Measurements from ENCODE around the gene BRAF. TPM values are rescaled to one million over a fixed set of nuclear protein-coding genes. Genes with fewer than 3 reads are reported as not detected.
A peak's percentile ranks its signal among the peaks of the same experiment; 100 is the strongest.
"Not testable (repeated sequence)": the region's sequence is repeated elsewhere in the genome, so short reads cannot be mapped to it uniquely, and the experiment has no call there.

Gene BRAF
- total RNA-seq, 1 donor from 2014 or later = 28.4 TPM

GRCh38 chr7:140723006-140723405, 201.7 kb downstream of the BRAF start:
- Mint-ChIP-seq H3K4me3 (ENCODE audit: unreplicated experiment) (no peak overlapping the region), H3K27me3 (ENCODE audit: unreplicated experiment) (no peaks in the 10 kb centered on the region), H3K9me3 (ENCODE audit: unreplicated experiment) (no peaks in the 10 kb centered on the region), H3K4me1 (ENCODE audit: unreplicated experiment) (peaks cover 33% of the 10 kb centered on the region), H3K27ac (ENCODE audit: unreplicated experiment) (no peak overlapping the region), H3K36me3 (ENCODE audit: low read depth, unreplicated experiment) (peaks cover 6% of the 10 kb centered on the region)
- TF ChIP-seq CTCF (IDR thresholded peaks at IDR 0.05; ENCODE audit: unreplicated experiment) = no peak
- DNase-seq (ENCODE audit: low spot score) = no peak

- Mint-ChIP-seq H3K9me3 (ENCODE audit: unreplicated experiment) (no peaks in the 10 kb centered on the region), H3K4me1 (ENCODE audit: unreplicated experiment) (peaks cover 33% of the 10 kb centered on the region), H3K36me3 (ENCODE audit: low read depth, unreplicated experiment) (peaks cover 6% of the 10 kb centered on the region), H3K27ac (ENCODE audit: unreplicated experiment) (no peak overlapping the region), H3K4me3 (ENCODE audit: unreplicated experiment) (no peak overlapping the region), H3K27me3 (ENCODE audit: unreplicated experiment) (no peaks in the 10 kb centered on the region)
- DNase-seq (ENCODE audit: low spot score) = no peak
- TF ChIP-seq CTCF (IDR thresholded peaks at IDR 0.05; ENCODE audit: unreplicated experiment) = no peak
Observed at GRCh38 chr7:140722254-140722653, 202.5 kb downstream of the BRAF start.

GRCh38 chr7:140719721-140720120, 205.0 kb downstream of the BRAF start:
- H3K27ac Mint-ChIP-seq (ENCODE audit: unreplicated experiment) = peak overlapping the region; percentile 92
- H3K27me3 Mint-ChIP-seq (ENCODE audit: unreplicated experiment) = no peaks in the 10 kb centered on the region
- TF ChIP-seq CTCF (IDR thresholded peaks at IDR 0.05; ENCODE audit: unreplicated experiment) = no peak
- H3K4me3 Mint-ChIP-seq (ENCODE audit: unreplicated experiment) = no peak overlapping the region
- peaks cover 22% of the 10 kb centered on the region for H3K4me1 Mint-ChIP-seq (ENCODE audit: unreplicated experiment)
- H3K9me3 Mint-ChIP-seq (ENCODE audit: unreplicated experiment) = no peaks in the 10 kb centered on the region
- DNase-seq (ENCODE audit: low spot score) = no peak
- peaks cover 14% of the 10 kb centered on the region for H3K36me3 Mint-ChIP-seq (ENCODE audit: low read depth, unreplicated experiment)

GRCh38 chr7:140714331-140715040, 210.2 kb downstream of the BRAF start:
- no peaks in the 10 kb centered on the region for H3K27me3 Mint-ChIP-seq (ENCODE audit: unreplicated experiment)
- H3K36me3 Mint-ChIP-seq (ENCODE audit: low read depth, unreplicated experiment) = peaks cover 23% of the 10 kb centered on the region
- H3K4me3 Mint-ChIP-seq (ENCODE audit: unreplicated experiment) = peak overlapping the region; percentile 11
- DNase-seq (ENCODE audit: low spot score) = no peak
- TF ChIP-seq CTCF (IDR thresholded peaks at IDR 0.05; ENCODE audit: unreplicated experiment) = no peak
- H3K9me3 Mint-ChIP-seq (ENCODE audit: unreplicated experiment) = no peaks in the 10 kb centered on the region
- H3K27ac Mint-ChIP-seq (ENCODE audit: unreplicated experiment) = peak overlapping the region; percentile 20
- H3K4me1 Mint-ChIP-seq (ENCODE audit: unreplicated experiment) = peaks cover 6% of the 10 kb centered on the region

- not testable (repeated sequence) for H3K27ac Mint-ChIP-seq (ENCODE audit: unreplicated experiment); H3K9me3 Mint-ChIP-seq (ENCODE audit: unreplicated experiment); H3K27me3 Mint-ChIP-seq (ENCODE audit: unreplicated experiment); DNase-seq (ENCODE audit: low spot score); H3K4me1 Mint-ChIP-seq (ENCODE audit: unreplicated experiment); H3K4me3 Mint-ChIP-seq (ENCODE audit: unreplicated experiment)
- peaks cover 27% of the 10 kb centered on the region for H3K36me3 Mint-ChIP-seq (ENCODE audit: low read depth, unreplicated experiment)
Observed at GRCh38 chr7:140712392-140712791, 212.3 kb downstream of the BRAF start.

GRCh38 chr7:140708764-140709163, 216.0 kb downstream of the BRAF start:
- not testable (repeated sequence) for H3K27ac Mint-ChIP-seq (ENCODE audit: unreplicated experiment); H3K9me3 Mint-ChIP-seq (ENCODE audit: unreplicated experiment); H3K4me3 Mint-ChIP-seq (ENCODE audit: unreplicated experiment); H3K27me3 Mint-ChIP-seq (ENCODE audit: unreplicated experiment); DNase-seq (ENCODE audit: low spot score); H3K4me1 Mint-ChIP-seq (ENCODE audit: unreplicated experiment)
- H3K36me3 Mint-ChIP-seq (ENCODE audit: low read depth, unreplicated experiment) = peaks cover 22% of the 10 kb centered on the region

All from endothelial cell (in vitro differentiated cells).